ENCODE data around the gene GID8.

GID8 gene

GRCh38 chr20:62945771-62946339, 7.9 kb downstream of the GID8 start:
- no peak for DNase-seq

- no peak for DNase-seq
Measured at GRCh38 chr20:62946918-62947317, 9.0 kb downstream of the GID8 start.

GRCh38 chr20:62947532-62948300, 9.8 kb downstream of the GID8 start:
- no peak for DNase-seq

GRCh38 chr20:62949153-62949821, 11.3 kb downstream of the GID8 start:
- no peak for DNase-seq

GRCh38 chr20:62949962-62950361, 12.0 kb downstream of the GID8 start:
- no peak for DNase-seq

GRCh38 chr20:62950741-62951140, 12.8 kb downstream of the GID8 start:
- no peak for DNase-seq

GRCh38 chr20:62951143-62951895, 13.4 kb downstream of the GID8 start:
- no peak for DNase-seq

GRCh38 chr20:62951896-62952372, 14.0 kb downstream of the GID8 start:
- no peak for DNase-seq

- DNase-seq = peak; percentile 47
Measured at GRCh38 chr20:62952373-62952967, 14.5 kb downstream of the GID8 start, which contains the start of gene SLC17A9. Gene SLC17A9, plus strand, starts transcription at chr20:62952709. Its CDS starts 122 bp downstream, at chr20:62952831.

GRCh38 chr20:62952968-62953838, 15.3 kb downstream of the GID8 start:
- DNase-seq = no peak

- DNase-seq = peak; percentile 79
Measured at GRCh38 chr20:62953839-62954703, 16.1 kb downstream of the GID8 start.

- DNase-seq = no peak
Measured at GRCh38 chr20:62955519-62956386, 17.8 kb downstream of the GID8 start.

GRCh38 chr20:62956387-62957135, 18.6 kb downstream of the GID8 start:
- DNase-seq = no peak

GRCh38 chr20:62957136-62958117, 19.5 kb downstream of the GID8 start:
- DNase-seq = no peak

- DNase-seq = no peak
Measured at GRCh38 chr20:62958388-62959100, 20.6 kb downstream of the GID8 start.

GRCh38 chr20:62959101-62959971, 21.4 kb downstream of the GID8 start:
- no peak for DNase-seq
